ENCODE data around the gene TRMT11. TPM values are rescaled to one million over a fixed set of nuclear protein-coding genes. Genes with fewer than 3 reads are reported as not detected.
A peak's percentile ranks its signal among the peaks of the same experiment; 100 is the strongest.

TRMT11 gene
- polyA plus RNA-seq (14.7 to 23.0 TPM (median 15.0 TPM) in 3 replicates), polyA minus RNA-seq (1.1 to 30.8 TPM (median 9.2 TPM) in 3 replicates)
- polyA plus RNA-seq (2011; ENCODE audit: low read depth): 14.9 TPM
- polyA plus RNA-seq (2011; cell fraction: cytosol; rRNA removed): 11.9 and 20.6 TPM in 2 replicates
- 23.0 and 33.3 TPM in 2 replicates for polyA plus RNA-seq (2011; cell fraction: nucleus; rRNA removed)
- 10.7 and 13.5 TPM in 2 replicates for polyA plus RNA-seq (2012; ENCODE audit: low replicate concordance)
- polyA minus RNA-seq (2011; cell fraction: cytosol; rRNA and poly(A)+ RNA removed): 6.5 TPM
- polyA minus RNA-seq (2011; cell fraction: nucleus; rRNA and poly(A)+ RNA removed): 19.7 and 29.3 TPM in 2 replicates

DNA sequence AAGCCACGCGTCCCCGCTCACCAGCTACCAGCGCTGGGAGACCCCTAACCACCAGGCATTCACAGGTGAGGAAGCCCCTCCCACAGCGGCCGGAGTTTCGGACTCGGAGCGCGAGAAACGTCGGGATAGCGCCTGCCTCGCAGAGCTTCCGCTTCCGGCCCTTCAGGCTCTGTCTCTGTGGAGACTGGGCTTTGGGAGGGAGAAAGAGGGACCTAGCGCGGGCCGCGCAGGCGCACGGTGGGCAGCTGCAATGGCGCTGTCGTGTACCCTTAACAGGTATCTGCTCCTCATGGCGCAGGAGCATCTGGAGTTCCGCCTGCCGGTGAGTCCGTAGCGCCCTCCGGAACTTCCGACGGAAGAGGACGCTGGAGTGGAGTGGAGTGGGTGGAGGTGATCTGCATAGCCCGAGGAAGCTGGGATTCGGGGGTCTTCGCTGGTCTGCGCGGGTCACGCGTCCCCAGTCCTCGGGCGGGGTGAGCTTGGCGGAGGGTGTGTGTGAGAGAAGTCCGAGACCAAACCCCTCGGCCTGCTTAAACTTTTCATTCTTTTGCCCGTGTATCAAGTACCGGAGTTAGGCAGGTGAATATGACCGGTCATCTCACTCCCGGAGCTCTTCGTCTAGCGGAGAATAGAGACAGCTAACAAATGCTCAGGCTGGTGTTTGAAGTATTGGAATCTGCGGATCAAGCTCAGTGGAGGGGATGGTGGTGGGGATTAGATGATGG lies at the start of gene TRMT11:
Gene TRMT11 (plus strand): TSS at position 240 of the 725 bp plus-strand sequence. CDS start 11 bp downstream, at position 251.
- Histone ChIP-seq H3K4me2 (ENCODE audit: control insufficient read depth, extremely low read depth, insufficient read depth, low read depth, low read length) (peak within 1 kb of the TSS; percentile 88), H3K27me3 (ENCODE audit: control insufficient read depth, extremely low read depth, insufficient read depth, low read length) (no peaks in the 10 kb centered on the region), H4K20me1 (ENCODE audit: control insufficient read depth, extremely low read depth, insufficient read depth, low read length) (peaks cover under 1% of the 10 kb centered on the region), H3K4me3 (ENCODE audit: control insufficient read depth in 2 of 3, extremely low read depth in 1 of 3, insufficient read depth in 2 of 3, low read depth in 1 of 3, low read length in 3 of 3) (peak within 1 kb of the TSS; percentile 74 to 98 (median 98)), H3K9me3 (ENCODE audit: control insufficient read depth, low read depth, low read length) (no peaks in the 10 kb centered on the region), H2AFZ (ENCODE audit: control insufficient read depth, low read length) (peak within 1 kb of the TSS; percentile 100), H3K79me2 (ENCODE audit: control insufficient read depth, insufficient read depth, low read length) (peaks cover 45% of the 10 kb centered on the region), H3K4me1 (ENCODE audit: control insufficient read depth, extremely low read depth, insufficient read depth, low read length) (peaks cover 24% of the 10 kb centered on the region), H3K36me3 (ENCODE audit: control insufficient read depth in 2 of 2, extremely low read depth in 1 of 2, insufficient read depth in 2 of 2, low read length in 2 of 2) (no peaks in the 10 kb centered on the region), H3K27ac (ENCODE audit: control insufficient read depth, insufficient read depth, low read length) (peak within 1 kb of the TSS; percentile 95), H3K9ac (ENCODE audit: control insufficient read depth, extremely low read depth, insufficient read depth, low read length) (peak within 1 kb of the TSS; percentile 96), H3K9me1 (ENCODE audit: control insufficient read depth, extremely low read depth, insufficient read depth, low read length) (peaks cover 2% of the 10 kb centered on the region)
- DNase-seq (ENCODE audit: low read depth, low spot score) (peak; percentile 35), FAIRE-seq (peak; percentile 26)
- dilution Hi-C loops (cut with MboI; ENCODE audit: extremely low pct_ligation_motif_present, low sequenced_read_pairs): no loop called here
- TF ChIP-seq EZH2 (IDR thresholded peaks at IDR 0.05; ENCODE audit: low read length) (no peak), CTCF (optimal IDR thresholded peaks at IDR 0.05 in 1 of 3, IDR thresholded peaks at IDR 0.05 in 1 of 3, conservative IDR thresholded peaks at IDR 0.05 in 1 of 3; ENCODE audit: extremely low read depth in 1 of 3, insufficient read depth in 2 of 3, low read length in 3 of 3) (peak in 1 of 3 experiments; percentile 20)

- H2AFZ ChIP-seq (ENCODE audit: control insufficient read depth, low read length): no peak overlapping the region
- no peaks in the 10 kb centered on the region for H3K79me2 ChIP-seq (ENCODE audit: control insufficient read depth, insufficient read depth, low read length)
- no peaks in the 10 kb centered on the region for H3K27me3 ChIP-seq (ENCODE audit: control insufficient read depth, extremely low read depth, insufficient read depth, low read length)
- H3K4me3 ChIP-seq (ENCODE audit: control insufficient read depth in 2 of 3, extremely low read depth in 1 of 3, insufficient read depth in 2 of 3, low read depth in 1 of 3, low read length in 3 of 3): no peak overlapping the region
- TF ChIP-seq EZH2 (IDR thresholded peaks at IDR 0.05; ENCODE audit: low read length): no peak
- no peak for TF ChIP-seq CTCF (optimal IDR thresholded peaks at IDR 0.05 in 1 of 3, IDR thresholded peaks at IDR 0.05 in 1 of 3, conservative IDR thresholded peaks at IDR 0.05 in 1 of 3; ENCODE audit: extremely low read depth in 1 of 3, insufficient read depth in 2 of 3, low read length in 3 of 3)
- H3K27ac ChIP-seq (ENCODE audit: control insufficient read depth, insufficient read depth, low read length): no peak overlapping the region
- no peak for DNase-seq (ENCODE audit: low read depth, low spot score)
- H3K9ac ChIP-seq (ENCODE audit: control insufficient read depth, extremely low read depth, insufficient read depth, low read length): no peak overlapping the region
- no peak for FAIRE-seq
- H3K4me2 ChIP-seq (ENCODE audit: control insufficient read depth, extremely low read depth, insufficient read depth, low read depth, low read length): no peak overlapping the region
- no peaks in the 10 kb centered on the region for H4K20me1 ChIP-seq (ENCODE audit: control insufficient read depth, extremely low read depth, insufficient read depth, low read length)
- dilution Hi-C loops (cut with MboI; ENCODE audit: extremely low pct_ligation_motif_present, low sequenced_read_pairs): no loop called here
- peaks cover 46% of the 10 kb centered on the region for H3K4me1 ChIP-seq (ENCODE audit: control insufficient read depth, extremely low read depth, insufficient read depth, low read length)
- H3K36me3 ChIP-seq (ENCODE audit: control insufficient read depth in 2 of 2, extremely low read depth in 1 of 2, insufficient read depth in 2 of 2, low read length in 2 of 2): no peaks in the 10 kb centered on the region
- no peaks in the 10 kb centered on the region for H3K9me3 ChIP-seq (ENCODE audit: control insufficient read depth, low read depth, low read length)
- no peaks in the 10 kb centered on the region for H3K9me1 ChIP-seq (ENCODE audit: control insufficient read depth, extremely low read depth, insufficient read depth, low read length)
These were observed 47.3 kb upstream of the TRMT11 start for GRCh38 chr6:125939026-125939425.
